Measurements from ENCODE around the gene CNTN4. TPM values are rescaled to one million over a fixed set of nuclear protein-coding genes. Genes with fewer than 3 reads are reported as not detected.

CNTN4 gene
- total RNA-seq, 1 donor from 2014 or later, result not detected

DNA sequence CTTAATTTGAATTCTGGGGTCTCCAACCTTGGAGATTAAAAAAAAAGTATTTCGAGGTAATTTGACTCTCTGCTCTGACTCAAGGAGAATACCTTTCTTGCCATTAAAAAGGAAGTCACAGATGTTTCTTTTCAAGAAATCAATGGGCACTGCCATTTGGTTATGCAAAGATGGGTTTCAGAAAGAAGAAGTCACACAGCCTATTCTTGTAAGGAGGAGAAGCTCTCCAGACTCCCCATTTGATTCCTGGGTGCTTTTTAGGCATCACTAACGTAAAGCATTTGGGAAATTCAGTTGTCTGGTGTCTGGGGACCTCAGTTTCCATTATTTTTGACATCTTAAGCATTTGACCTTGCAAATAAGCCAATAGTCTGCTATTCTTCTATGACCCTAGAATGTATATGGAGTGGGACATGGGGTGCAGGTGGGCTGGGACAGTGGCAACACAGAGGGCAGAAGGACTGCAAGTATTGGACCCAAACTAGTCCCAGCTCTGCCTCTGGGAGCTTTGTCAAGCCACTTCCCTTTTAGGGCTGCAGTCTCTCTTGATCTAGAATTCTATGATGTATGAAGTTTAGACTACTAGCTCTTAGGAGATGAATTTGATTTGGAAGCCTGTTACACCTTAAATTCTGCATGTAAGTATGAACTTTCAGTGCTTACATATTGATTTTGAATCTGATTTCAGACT is 983.7 kb downstream of the CNTN4 start:
- intact Hi-C loops (cut with micrococcal nuclease), result no loop called here

DNA sequence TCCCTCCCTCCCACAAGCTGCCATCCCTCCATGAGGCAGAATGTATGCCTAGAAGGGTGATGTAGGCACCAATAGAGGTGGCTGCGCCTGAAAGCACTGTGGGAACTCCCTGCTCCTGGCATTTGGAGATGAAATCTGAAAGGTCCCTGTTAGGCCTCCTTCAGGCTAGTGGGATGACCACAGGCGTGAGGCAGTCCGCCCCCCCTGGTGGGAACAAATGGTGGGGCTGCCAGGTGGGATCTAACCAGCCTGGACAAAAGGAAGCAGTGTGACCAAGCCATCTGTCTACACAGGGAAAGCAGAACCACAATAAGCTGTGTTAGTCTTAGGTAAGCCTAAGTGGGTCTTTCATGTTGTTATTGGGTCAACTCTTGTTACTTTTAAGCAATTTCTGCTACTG is 986.2 kb downstream of the CNTN4 start:
- intact Hi-C loops (cut with micrococcal nuclease), result no loop called here

DNA sequence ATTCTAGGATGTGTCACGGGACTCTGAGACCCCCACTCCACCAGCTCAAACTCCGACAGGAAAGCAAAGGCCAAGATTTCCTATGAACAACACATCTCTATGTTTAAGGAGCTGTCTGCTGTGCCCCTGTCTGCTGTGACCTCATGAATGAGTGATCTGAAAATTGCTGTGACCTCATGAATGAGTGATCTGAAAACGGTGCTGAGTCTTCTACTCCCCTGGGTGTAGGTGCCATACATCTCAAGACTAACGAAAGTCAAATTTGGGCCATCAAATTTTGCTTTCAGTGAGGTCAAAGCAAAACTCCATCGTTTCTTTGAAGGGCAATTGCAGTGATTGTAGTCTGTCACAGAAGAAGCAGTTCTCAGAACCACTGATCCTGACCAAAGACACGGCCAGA is 987.1 kb downstream of the CNTN4 start:
- intact Hi-C loops (cut with micrococcal nuclease), result no loop called here

DNA sequence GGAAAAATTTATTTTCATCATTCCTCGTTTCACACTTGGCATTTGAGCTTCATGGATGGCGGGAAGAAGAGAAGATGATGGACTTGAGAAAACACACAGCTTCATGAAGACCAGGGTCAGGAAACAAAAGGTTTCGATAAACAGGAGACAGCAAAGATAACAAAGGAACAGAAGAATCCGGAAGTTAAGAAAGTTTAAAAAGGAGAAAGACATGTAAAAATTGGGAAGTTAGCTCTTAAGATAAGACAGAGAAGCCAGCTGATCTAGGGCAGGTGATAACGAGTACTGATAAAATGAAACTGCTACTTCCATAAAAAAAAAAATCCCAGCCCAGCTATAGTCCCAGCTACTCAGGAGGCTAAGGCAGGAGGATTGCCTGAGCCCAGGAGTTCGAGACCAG is 987.6 kb downstream of the CNTN4 start:
- intact Hi-C loops (cut with micrococcal nuclease), result no loop called here

DNA sequence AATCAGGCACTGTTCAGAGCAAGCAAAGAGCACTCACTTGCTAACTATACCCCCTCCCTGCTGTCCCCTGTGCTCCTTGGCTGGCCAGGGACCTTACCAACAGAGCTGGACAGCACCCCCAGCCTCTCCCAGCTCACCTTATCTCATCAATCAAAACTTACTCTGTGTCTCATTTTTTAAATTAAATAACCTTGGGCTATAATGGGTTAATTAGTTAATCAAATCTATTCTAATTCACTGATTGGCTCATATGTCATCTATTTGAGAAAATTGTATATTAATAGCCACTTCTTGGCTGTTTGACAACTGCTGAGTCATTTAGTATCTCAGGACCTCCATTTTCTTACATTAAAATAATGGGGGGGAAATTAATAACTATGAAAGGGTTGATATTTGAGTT is 988.6 kb downstream of the CNTN4 start:
- intact Hi-C loops (cut with micrococcal nuclease), result no loop called here

DNA sequence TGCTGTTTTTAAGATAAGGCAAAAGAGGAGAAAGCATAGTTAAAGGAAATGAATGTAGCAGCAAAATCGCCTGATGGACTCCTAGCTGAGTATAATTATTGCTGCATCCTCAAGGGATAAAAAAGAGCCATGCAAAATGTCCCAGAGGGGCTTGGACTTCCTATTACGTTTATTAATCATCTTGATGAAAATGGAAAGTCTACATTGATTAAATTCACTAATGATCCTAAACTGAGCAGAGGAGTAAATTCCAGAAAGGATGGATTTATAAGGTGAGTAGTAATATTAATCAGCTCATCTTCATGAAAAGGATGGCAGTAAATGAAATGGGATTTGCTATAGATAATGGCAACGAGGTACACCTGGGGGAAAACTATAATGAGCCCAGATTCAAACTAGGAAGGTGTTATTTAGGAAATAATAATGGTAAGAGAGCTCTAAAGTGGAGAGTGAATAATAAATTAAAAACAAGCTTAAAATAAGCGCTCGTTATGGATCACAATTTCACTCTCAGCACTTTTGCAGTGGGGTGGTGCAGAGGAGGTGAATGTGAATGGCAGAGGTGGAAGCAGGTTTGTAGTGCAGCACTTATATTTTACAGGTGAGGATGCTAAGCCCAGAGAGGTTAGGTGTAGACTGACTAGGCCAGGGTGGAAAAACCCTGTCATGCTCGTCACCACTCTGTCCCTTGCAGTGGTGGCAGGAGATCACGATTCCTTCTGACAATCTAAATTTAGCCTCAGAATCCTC is 989.2 kb downstream of the CNTN4 start:
- intact Hi-C loops (cut with micrococcal nuclease), result no loop called here

DNA sequence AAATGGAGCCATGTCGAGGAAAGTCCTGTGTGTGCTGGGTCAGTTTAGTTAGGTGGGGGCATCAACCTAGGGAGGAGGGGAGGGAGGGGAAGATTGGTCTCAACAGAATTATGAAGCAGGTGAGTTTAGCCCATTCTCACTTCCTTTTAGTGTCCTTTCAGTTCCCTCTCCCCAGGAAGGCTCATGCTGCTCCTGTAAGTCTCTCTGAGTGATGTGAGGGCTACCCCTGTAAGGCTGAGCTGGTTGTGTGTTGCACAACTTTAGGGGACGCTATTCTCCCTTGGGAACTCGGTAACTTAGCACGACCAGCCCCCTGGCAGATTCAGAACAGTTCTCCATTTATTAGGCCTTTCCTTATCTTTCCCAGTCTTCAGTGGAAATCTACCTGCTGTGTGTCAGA is 990.4 kb downstream of the CNTN4 start:
- intact Hi-C loops (cut with micrococcal nuclease), result no loop called here

DNA sequence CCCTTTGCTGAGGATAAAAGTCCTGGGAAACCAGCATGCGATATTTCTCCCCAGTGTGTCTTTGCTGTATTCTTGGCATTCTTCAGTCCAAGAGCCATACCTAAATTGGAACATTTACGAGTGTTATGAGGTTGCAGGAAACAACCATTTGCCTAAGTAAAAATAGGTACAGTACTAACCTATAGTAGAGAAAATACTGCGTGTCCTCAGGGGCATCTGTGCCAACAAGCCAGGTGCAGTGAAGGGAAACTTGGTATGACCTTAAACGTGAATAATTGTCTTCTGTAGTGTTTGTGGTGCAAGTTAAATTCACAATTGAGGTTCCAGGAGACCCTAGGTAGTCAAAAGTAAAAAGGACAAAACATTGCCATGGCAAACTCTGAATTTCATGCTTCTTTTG is 999.3 kb downstream of the CNTN4 start:
- intact Hi-C loops (cut with micrococcal nuclease), result no loop called here

DNA sequence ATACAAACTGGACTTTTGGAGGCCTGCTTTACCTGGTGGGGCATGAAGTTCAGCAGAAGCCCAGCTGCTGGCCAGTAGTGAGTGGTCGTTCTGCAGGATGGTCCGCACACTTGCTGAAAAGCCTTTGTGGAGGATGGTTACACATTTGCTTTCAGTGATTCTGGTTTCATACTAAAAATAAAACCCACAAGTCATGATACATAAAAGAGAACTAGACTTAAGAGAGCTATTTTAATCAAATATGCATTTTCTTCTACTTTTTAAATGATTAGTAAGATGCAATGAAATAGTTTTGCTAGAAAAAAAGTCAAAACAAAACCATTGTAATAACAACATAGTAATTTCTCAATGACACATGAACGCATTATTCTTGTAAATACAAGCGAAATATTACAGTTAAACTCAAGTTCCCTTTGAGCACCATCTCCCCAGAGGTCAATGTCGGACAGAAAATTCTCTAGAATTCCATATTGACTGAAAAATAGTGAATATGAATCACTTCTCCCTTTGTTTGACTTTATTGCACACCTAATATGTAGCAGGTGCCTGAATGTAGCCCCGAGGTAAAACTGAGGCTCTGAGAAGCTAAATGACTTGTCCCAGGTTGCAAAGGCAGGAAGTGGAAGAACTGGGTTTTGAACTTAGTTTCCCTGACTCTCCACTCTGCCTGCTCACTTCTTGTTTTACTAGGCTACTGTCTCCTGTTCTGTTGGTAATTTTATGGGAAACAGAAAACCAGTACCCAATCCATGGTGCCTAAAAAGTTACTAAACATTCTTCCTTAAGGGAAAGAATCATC is 1003.2 kb downstream of the CNTN4 start:
- intact Hi-C loops (cut with micrococcal nuclease), result no loop called here

DNA sequence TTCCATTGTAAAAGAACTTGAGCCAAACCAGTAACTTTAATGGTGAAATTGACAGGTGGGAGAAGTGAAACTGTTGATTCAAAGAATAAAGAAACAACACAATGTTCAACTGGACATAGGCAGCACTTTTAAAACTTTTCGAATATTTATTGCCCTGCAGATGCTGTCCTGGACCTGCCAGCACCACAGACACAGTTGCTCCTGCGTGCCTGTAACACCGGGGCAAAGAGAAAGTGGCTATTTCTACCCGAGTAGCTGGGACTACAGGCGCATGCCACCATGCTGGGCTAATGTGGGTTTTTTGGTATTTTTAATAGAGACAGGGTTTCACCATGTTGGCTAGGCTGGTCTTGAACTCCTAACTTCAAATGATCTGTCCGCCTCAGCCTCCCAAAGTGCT is 1004.1 kb downstream of the CNTN4 start:
- intact Hi-C loops (cut with micrococcal nuclease), result no loop called here

DNA sequence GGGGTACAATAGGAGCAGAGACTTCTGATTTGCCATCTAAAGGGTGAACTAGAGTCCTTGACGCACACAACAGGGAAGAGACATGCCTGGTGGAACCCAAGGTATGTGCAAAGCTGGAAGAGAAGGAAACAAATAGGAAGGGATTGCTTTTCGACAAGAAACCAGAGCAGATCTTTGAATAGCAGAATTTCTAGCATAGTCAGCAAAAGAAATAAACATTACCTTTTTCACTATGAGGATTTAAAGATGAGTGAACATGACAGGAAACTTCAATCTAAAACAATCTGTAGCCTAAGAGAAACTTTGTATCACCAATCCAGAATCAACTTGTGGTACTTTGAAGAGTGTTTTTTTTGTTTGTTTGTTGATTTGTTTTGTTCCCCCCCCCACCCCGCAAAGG is 1006.6 kb downstream of the CNTN4 start:
- intact Hi-C loops (cut with micrococcal nuclease), result no loop called here

DNA sequence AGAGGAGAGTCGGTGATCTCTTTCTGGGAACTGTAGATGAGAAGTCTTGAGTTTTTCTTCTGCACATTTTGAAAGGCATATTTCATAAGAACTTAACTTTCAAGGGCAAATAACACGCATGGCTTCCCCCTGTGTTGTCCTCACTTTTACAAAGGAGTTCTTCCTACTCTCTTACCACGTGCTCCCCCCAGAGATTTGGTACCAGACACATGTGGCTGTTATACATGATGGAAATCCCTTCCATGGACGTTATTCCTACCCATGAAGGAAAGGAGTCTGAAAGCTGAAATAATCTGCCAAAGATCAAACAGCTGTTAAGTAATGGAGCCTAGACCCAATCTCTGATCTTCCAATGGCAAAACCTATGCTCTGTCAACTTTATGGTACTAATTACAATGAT is 1007.1 kb downstream of the CNTN4 start:
- intact Hi-C loops (cut with micrococcal nuclease), result no loop called here

DNA sequence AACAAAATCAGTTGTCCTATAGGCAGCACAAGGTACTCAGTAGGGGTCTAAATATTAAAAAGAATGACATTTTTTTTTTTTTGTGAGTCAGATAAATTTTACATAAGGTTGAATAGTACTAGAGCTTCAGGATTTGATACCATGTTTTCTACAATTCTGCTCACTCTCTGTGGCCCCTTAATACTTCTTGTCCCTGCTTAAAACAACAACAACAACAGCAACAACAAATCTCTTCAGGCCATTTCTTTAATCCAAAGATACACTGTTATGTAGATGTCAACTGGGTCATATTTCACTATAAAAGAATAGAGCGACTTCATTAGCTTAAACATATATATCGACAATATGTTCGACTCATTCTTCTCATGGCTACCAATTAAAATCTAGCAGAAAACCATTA is 1008.5 kb downstream of the CNTN4 start:
- intact Hi-C loops (cut with micrococcal nuclease), result no loop called here

Data from T-helper 1 cell treated with Interleukin-12 subunit alpha and Interleukin-12 subunit beta and Interleukin-4 antibody, amounts not matched to agents 30 ng/mL and 1 ng/mL, for 36 hours (primary cell).